ENCODE data around the gene LRRC25. TPM values are rescaled to one million over a fixed set of nuclear protein-coding genes. Genes with fewer than 3 reads are reported as not detected.

Gene LRRC25
- total and polyA plus RNA-seq, 2 of the 4 experiments (the other 2 are of a cell fraction): 0.03 TPM; not detected in 1

GRCh38 chr19:18435842-18436670 is 38.6 kb upstream of the LRRC25 start:
- no peak overlapping the region; the same call in 1 of the 2 replicates for H3K4me2 ChIP-seq (ENCODE audit: low read depth, low read length)
- H3K27ac ChIP-seq (ENCODE audit: insufficient read depth, low read length): no peak overlapping the region
- CTCF ChIA-PET: no interaction called here
- H3K79me1 ChIP-seq (ENCODE audit: low read depth in 1 of 2, low read length in 2 of 2): peaks cover 2 to 16% of the 10 kb centered on the region in 2 experiments; a peak in 1 of 4 replicates
- H2BK20ac ChIP-seq (ENCODE audit: low read depth, low read length): no peak overlapping the region
- H3K36me3 ChIP-seq (ENCODE audit: control insufficient read depth, insufficient read depth, low read length): peaks cover 15% of the 10 kb centered on the region; the same call in 1 of the 2 replicates
- no peak for DNase-seq
- no peak overlapping the region for H3K23ac ChIP-seq (ENCODE audit: low read depth, low read length)
- ATAC-seq (ENCODE audit: low read depth): no peak
- no peak overlapping the region for H3K4ac ChIP-seq (ENCODE audit: low read depth, low read length)
- no peak overlapping the region for H3K56ac ChIP-seq (ENCODE audit: extremely low read depth, insufficient read depth, low read length)
- no peak overlapping the region for H2BK5ac ChIP-seq (ENCODE audit: low read depth, low read length, poor library complexity, severe bottlenecking)
- H3K14ac ChIP-seq (replicated peaks; ENCODE audit: low read depth, low read length): no peak overlapping the region
- dilution Hi-C loops (cut with HindIII; ENCODE audit: low sequenced_read_pairs, unreplicated experiment) (no loop called here), intact Hi-C loops (cut with micrococcal nuclease) (no loop called here), in situ Hi-C loops (cut with MboI; ENCODE audit: low sequenced_read_pairs) (no loop called here)
- no peaks in the 10 kb centered on the region for H3K9me3 ChIP-seq (ENCODE audit: control insufficient read depth, insufficient read depth, low read length)
- H4K8ac ChIP-seq (ENCODE audit: low read depth in 2 of 2, low read length in 2 of 2): no peak overlapping the region; a peak in 1 of 4 replicates
- peaks cover 42% of the 10 kb centered on the region for H4K20me1 ChIP-seq (ENCODE audit: insufficient read depth, low read length)
- H2BK120ac ChIP-seq (ENCODE audit: low read depth, low read length): no peak overlapping the region
- no peak overlapping the region for H4K5ac ChIP-seq (ENCODE audit: low read depth, low read length)
- peak overlapping the region; percentile 59; the same call in 1 of the 2 replicates for H2AK5ac ChIP-seq (ENCODE audit: low read depth, low read length)
- H2BK15ac ChIP-seq (ENCODE audit: low read depth, low read length): no peak overlapping the region
- no peak overlapping the region for H3K4me3 ChIP-seq (ENCODE audit: insufficient read depth, low read depth, low read length)
- TF ChIP-seq POLR2A (IDR thresholded peaks at IDR 0.05; ENCODE audit: low read depth, low read length): 0 out of 2 replicates have a peak, but pooled peaks have one; percentile 4
- no peak for TF ChIP-seq FOS (IDR thresholded peaks at IDR 0.05; ENCODE audit: low read depth, low read length)
- no peak overlapping the region for H4K91ac ChIP-seq (ENCODE audit: insufficient read depth, low read depth, low read length)
- no TSS peak for BruUV-seq (replicated peaks)
- H3K18ac ChIP-seq (ENCODE audit: low read depth, low read length): no peak overlapping the region
- no peaks in the 10 kb centered on the region for H3K27me3 ChIP-seq (ENCODE audit: control insufficient read depth, insufficient read depth, low read length)
- H2AFZ ChIP-seq (replicated peaks; ENCODE audit: low read length, poor library complexity): peak overlapping the region; percentile 7
- POLR2A ChIA-PET (ENCODE audit: unreplicated experiment): no interaction called here
- peaks cover 23% of the 10 kb centered on the region; the same call in 1 of the 2 replicates for H3K4me1 ChIP-seq (ENCODE audit: control insufficient read depth, insufficient read depth, low read length)
- no peak overlapping the region for H3K9ac ChIP-seq (ENCODE audit: low read depth, low read length)
- 87% methylated on average over 27 of the region's 46 CpGs; no CpG with 5 or more reads in 1 of the 2 experiments for WGBS, 2 experiments (ENCODE audit: extremely low coverage in 2 of 2, insufficient read length in 1 of 2)
- peaks cover 3% of the 10 kb centered on the region; the same call in 1 of the 2 replicates for H3K9me1 ChIP-seq (ENCODE audit: insufficient read depth, low read length)
- peak overlapping the region; percentile 81 for H2AK9ac ChIP-seq (replicated peaks; ENCODE audit: low read depth, low read length, poor library complexity)
